KMS-11 (cell line): ENCODE results near the gene CDK19.

ENCODE experiments used
- H2AFZ ChIP-seq: fragments of 200-600 bp; sonication (generic); 2 replicates; pipeline ENCODE4 v1.6.1; 2016; ENCODE audit warnings: antibody characterized with exemption, mixed run types, low read depth
- H3K27ac ChIP-seq: fragments of 200-600 bp; sonication (generic); 2 replicates; pipeline ENCODE4 v1.6.1; 2016; ENCODE audit warnings: mild to moderate bottlenecking, mixed run types
- H3K27me3 ChIP-seq: fragments of 200-600 bp; sonication (generic); 2 replicates; pipeline ENCODE4 v1.6.1; 2017; ENCODE audit warnings: mild to moderate bottlenecking, low read depth, mixed run types, moderate library complexity; ENCODE audit not compliant: insufficient read depth
- H3K36me3 ChIP-seq: fragments of 200-600 bp; sonication (generic); 2 replicates; pipeline ENCODE4 v1.6.1; 2017; ENCODE audit warnings: mild to moderate bottlenecking, mixed run types; ENCODE audit not compliant: insufficient read depth
- H3K4me1 ChIP-seq: fragments of 200-600 bp; sonication (generic); 2 replicates; pipeline ENCODE4 v1.6.1; 2016; ENCODE audit warnings: mild to moderate bottlenecking, low read depth, mixed run types; ENCODE audit not compliant: poor library complexity, severe bottlenecking
- H3K4me2 ChIP-seq: fragments of 200-600 bp; sonication (generic); 2 replicates; pipeline ENCODE4 v1.7.0; 2016; ENCODE audit warnings: mild to moderate bottlenecking, mixed run types
- H3K4me3 ChIP-seq: fragments of 200-600 bp; sonication (generic); IDR thresholded peaks from 2 replicates; pipeline ENCODE4 v1.6.1; 2017; ENCODE audit warnings: low read depth, low read length, mixed read lengths; ENCODE audit not compliant: insufficient read depth
- H3K79me2 ChIP-seq: fragments of 200-600 bp; sonication (generic); 2 replicates; pipeline ENCODE4 v1.6.1; 2016; ENCODE audit warnings: low read depth, mixed run types; ENCODE audit not compliant: insufficient read depth
- H3K9ac ChIP-seq: fragments of 200-600 bp; sonication (generic); 2 replicates; pipeline ENCODE4 v1.6.1; 2016; ENCODE audit warnings: mild to moderate bottlenecking, mixed run types
- H4K20me1 ChIP-seq: fragments of 200-600 bp; sonication (generic); 2 replicates; pipeline ENCODE4 v1.6.1; 2016; ENCODE audit warnings: mild to moderate bottlenecking, mixed run types; ENCODE audit not compliant: insufficient read depth
- CTCF ChIP-seq: fragments of 200-600 bp; sonication (generic); conservative IDR thresholded peaks from 2 replicates; pipeline ENCODE4 v1.6.1; 2017; ENCODE audit warnings: low read depth, mild to moderate bottlenecking, antibody characterized with exemption, low read length, moderate library complexity, mixed read lengths

CDK19 gene

GRCh38 chr6:110828396-110828795, 13.1 kb upstream of the CDK19 start:
- H3K79me2 ChIP-seq: no peaks in the 10 kb centered on the region
- no peaks in the 10 kb centered on the region for H3K4me1 ChIP-seq
- H3K4me3 ChIP-seq: no peak overlapping the region
- no peak overlapping the region for H2AFZ ChIP-seq
- no peaks in the 10 kb centered on the region for H3K36me3 ChIP-seq
- H3K27me3 ChIP-seq: no peaks in the 10 kb centered on the region
- TF ChIP-seq CTCF: no peak
- no peak overlapping the region for H3K4me2 ChIP-seq
- no peak overlapping the region for H3K27ac ChIP-seq
- no peak overlapping the region for H3K9ac ChIP-seq
- H4K20me1 ChIP-seq: no peaks in the 10 kb centered on the region

GRCh38 chr6:110826236-110827129, 11.2 kb upstream of the CDK19 start:
- Histone ChIP-seq H3K4me1 (no peaks in the 10 kb centered on the region), H4K20me1 (no peaks in the 10 kb centered on the region), H3K4me2 (no peak overlapping the region), H3K27ac (no peak overlapping the region), H3K27me3 (no peaks in the 10 kb centered on the region), H3K79me2 (no peaks in the 10 kb centered on the region), H2AFZ (no peak overlapping the region), H3K9ac (no peak overlapping the region), H3K4me3 (no peak overlapping the region), H3K36me3 (no peaks in the 10 kb centered on the region)
- TF ChIP-seq CTCF: no peak

- no peak for TF ChIP-seq CTCF
- Histone ChIP-seq H3K27me3 (no peaks in the 10 kb centered on the region), H3K4me3 (no peak overlapping the region), H2AFZ (no peak overlapping the region), H3K4me1 (no peaks in the 10 kb centered on the region), H3K4me2 (no peak overlapping the region), H3K36me3 (no peaks in the 10 kb centered on the region), H3K79me2 (no peaks in the 10 kb centered on the region), H3K27ac (no peak overlapping the region), H4K20me1 (no peaks in the 10 kb centered on the region), H3K9ac (no peak overlapping the region)
These were observed 7.9 kb upstream of the CDK19 start for GRCh38 chr6:110823146-110823545.

GRCh38 chr6:110822249-110822648, 7.0 kb upstream of the CDK19 start:
- Histone ChIP-seq H3K79me2 (no peaks in the 10 kb centered on the region), H3K27ac (no peak overlapping the region), H3K9ac (no peak overlapping the region), H2AFZ (no peak overlapping the region), H3K27me3 (no peaks in the 10 kb centered on the region), H3K4me1 (no peaks in the 10 kb centered on the region), H3K4me3 (no peak overlapping the region), H3K4me2 (no peak overlapping the region), H4K20me1 (no peaks in the 10 kb centered on the region), H3K36me3 (no peaks in the 10 kb centered on the region)
- TF ChIP-seq CTCF: no peak
